ENCODE data around the gene IGHMBP2. TPM values are rescaled to one million over a fixed set of nuclear protein-coding genes. Genes with fewer than 3 reads are reported as not detected.

IGHMBP2 gene
- total and polyA plus RNA-seq, 2 of the 8 experiments (the other 6 are each of a cell fraction or from before 2014, with no cell fraction given): 8.4 to 17.6 TPM

DNA sequence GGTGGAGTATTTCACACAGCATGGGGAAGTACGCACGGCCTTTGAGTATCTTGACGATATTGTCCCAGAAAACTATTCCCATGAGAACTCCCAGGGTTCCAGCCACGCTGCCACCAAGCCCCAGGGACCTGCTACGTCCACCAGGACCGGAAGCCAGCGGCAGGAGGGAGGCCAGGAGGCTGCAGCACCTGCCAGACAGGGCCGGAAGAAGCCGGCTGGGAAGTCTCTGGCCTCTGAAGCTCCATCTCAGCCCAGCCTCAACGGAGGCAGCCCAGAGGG is 32.6 kb downstream of the IGHMBP2 start:
- Histone ChIP-seq H3K36me3 (ENCODE audit: control insufficient read depth in 2 of 4, insufficient read depth in 4 of 4, low read length in 3 of 4) (peaks cover 4 to 22% (median 14%) of the 10 kb centered on the region in 4 experiments; a peak in 5 of 8 replicates), H2AFZ (ENCODE audit: low read length) (no peak overlapping the region), H3K23me2 (ENCODE audit: low read depth, low read length) (no peaks in the 10 kb centered on the region), H3K4me2 (ENCODE audit: insufficient read depth in 1 of 2, low read depth in 2 of 2, low read length in 2 of 2) (no peak overlapping the region), H3K18ac (ENCODE audit: extremely low read depth, low read length) (no peak overlapping the region), H2BK12ac (ENCODE audit: low read depth, low read length) (no peak overlapping the region), H3K23ac (ENCODE audit: insufficient read length) (no peak overlapping the region), H2BK15ac (ENCODE audit: low read length) (no peak overlapping the region), H4K20me1 (replicated peaks in 1 of 2; ENCODE audit: control insufficient read depth in 1 of 2, insufficient read depth in 2 of 2, low read length in 2 of 2) (peaks cover 3 to 4% of the 10 kb centered on the region in 2 experiments), H3K79me1 (ENCODE audit: low read depth, low read length) (no peaks in the 10 kb centered on the region; the same call in 1 of the 2 replicates), H4K5ac (ENCODE audit: insufficient read length, low read depth, low read length) (no peak overlapping the region), H3K4ac (replicated peaks; ENCODE audit: insufficient read length, low read depth, low read length) (no peak overlapping the region), H3K4me3 (ENCODE audit: extremely low read depth in 1 of 4, insufficient read depth in 2 of 4, low read depth in 3 of 4, low read length in 4 of 4) (no peak overlapping the region), H2BK20ac (ENCODE audit: low read length) (no peak overlapping the region), H4K91ac (replicated peaks; ENCODE audit: insufficient read length, low read length) (no peak overlapping the region), H2AK5ac (ENCODE audit: low read depth, low read length) (no peak overlapping the region), H3K79me2 (ENCODE audit: control insufficient read depth in 1 of 2, insufficient read depth in 2 of 2, low read length in 2 of 2) (no peaks in the 10 kb centered on the region), H3K9ac (replicated peaks in 1 of 4; ENCODE audit: extremely low read depth in 1 of 4, low read depth in 3 of 4, low read length in 3 of 4) (no peak overlapping the region), H3K14ac (ENCODE audit: insufficient read length) (no peak overlapping the region), H3K4me1 (replicated peaks in 1 of 4; ENCODE audit: control insufficient read depth in 3 of 4, insufficient read depth in 4 of 4, low read length in 3 of 4) (no peaks in the 10 kb centered on the region), H3K9me3 (ENCODE audit: insufficient read depth in 2 of 2, low read depth in 1 of 2, low read length in 1 of 2) (no peaks in the 10 kb centered on the region), H3K27ac (ENCODE audit: low read depth, low read length) (no peak overlapping the region), H2BK5ac (ENCODE audit: low read depth, low read length) (no peak overlapping the region), H2BK120ac (replicated peaks; ENCODE audit: low read depth, low read length) (no peak overlapping the region), H3K56ac (replicated peaks; ENCODE audit: insufficient read length, low read depth, low read length) (no peak overlapping the region), H4K8ac (ENCODE audit: extremely low read depth, insufficient read depth, low read length) (no peak overlapping the region), H3K27me3 (replicated peaks in 1 of 4; ENCODE audit: control insufficient read depth in 3 of 4, extremely low read depth in 1 of 4, insufficient read depth in 3 of 4, low read length in 3 of 4) (no peaks in the 10 kb centered on the region)
- ChIA-PET CTCF (ENCODE audit: partially characterized antibody) (no interaction called here), POLR2A (ENCODE audit: partially characterized antibody) (no interaction called here)
- WGBS, 2 experiments (ENCODE audit: extremely low coverage in 1 of 2, insufficient coverage in 1 of 2, insufficient read length in 1 of 2, insufficient replicate concordance in 2 of 2, low coverage in 1 of 2, low lambda C conversion rate in 2 of 2, missing lambda C conversion rate in 1 of 2): 83% methylated on average over 10 of the region's 10 CpGs; no CpG with 5 or more reads in 1 of the 2 experiments
- TF ChIP-seq PHF8 (conservative IDR thresholded peaks at IDR 0.05; ENCODE audit: low read depth, low read length) (no peak), CBX8 (IDR thresholded peaks at IDR 0.05; ENCODE audit: borderline replicate concordance, low read depth, low read length) (no peak), RXRA (IDR thresholded peaks at IDR 0.05; ENCODE audit: insufficient read depth, low read depth, low read length) (no peak), POLR2A (IDR thresholded peaks at IDR 0.05; ENCODE audit: control extremely low read depth in 1 of 2, low read depth in 2 of 2, low read length in 2 of 2) (no peak), NANOG (IDR thresholded peaks at IDR 0.05; ENCODE audit: insufficient read depth, low read depth, low read length, poor library complexity, severe bottlenecking) (no peak), EZH2 (IDR thresholded peaks at IDR 0.05; ENCODE audit: low read depth, low read length, severe bottlenecking) (no peak), RBBP5 (IDR thresholded peaks at IDR 0.05; ENCODE audit: borderline replicate concordance, low read depth, low read length) (no peak), RNF2 (IDR thresholded peaks at IDR 0.05; ENCODE audit: borderline replicate concordance, low read depth, low read length, missing control alignments, poor library complexity, severe bottlenecking) (no peak)
- TF ChIP-seq, protein P1, sequence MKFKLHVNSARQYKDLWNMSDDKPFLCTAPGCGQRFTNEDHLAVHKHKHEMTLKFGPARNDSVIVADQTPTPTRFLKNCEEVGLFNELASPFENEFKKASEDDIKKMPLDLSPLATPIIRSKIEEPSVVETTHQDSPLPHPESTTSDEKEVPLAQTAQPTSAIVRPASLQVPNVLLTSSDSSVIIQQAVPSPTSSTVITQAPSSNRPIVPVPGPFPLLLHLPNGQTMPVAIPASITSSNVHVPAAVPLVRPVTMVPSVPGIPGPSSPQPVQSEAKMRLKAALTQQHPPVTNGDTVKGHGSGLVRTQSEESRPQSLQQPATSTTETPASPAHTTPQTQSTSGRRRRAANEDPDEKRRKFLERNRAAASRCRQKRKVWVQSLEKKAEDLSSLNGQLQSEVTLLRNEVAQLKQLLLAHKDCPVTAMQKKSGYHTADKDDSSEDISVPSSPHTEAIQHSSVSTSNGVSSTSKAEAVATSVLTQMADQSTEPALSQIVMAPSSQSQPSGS (IDR thresholded peaks at IDR 0.05; ENCODE audit: low read length): no peak
- no peak for FAIRE-seq
- no peak for DNase-seq (ENCODE audit: low read depth in 1 of 2, low spot score in 2 of 2)

Data from H1 (cell line).